BJ (cell line): ENCODE data around the gene B4GALT6. TPM values are rescaled to one million over a fixed set of nuclear protein-coding genes. Genes with fewer than 3 reads are reported as not detected.

Experiments
- CTCF ChIA-PET: fragments of 350-600 bp; formaldehyde crosslinking; extraction: SDS; loops from one replicate; lab custom pipeline; 2021; ENCODE audit warnings: antibody characterized with exemption, inconsistent platforms; lab: Yijun Ruan, JAX
- POLR2A ChIA-PET: fragments of 300-600 bp; sonication (Branson Sonifier 250); formaldehyde crosslinking; extraction: SDS; loops from one replicate; lab custom pipeline; 2021; ENCODE audit warnings: antibody characterized with exemption; lab: Charles Lee
- DNase-seq: peaks from one replicate; pipeline ENCODE4 v3.0.0-alpha.2; 2011; ENCODE audit warnings: low read depth
- H3K27me3 ChIP-seq: 2 replicates; pipeline ENCODE4 v1.6.0; 2011; ENCODE audit warnings: low read length; ENCODE audit not compliant: control insufficient read depth, insufficient read depth
- H3K36me3 ChIP-seq: 2 replicates; pipeline ENCODE4 v1.5.1; 2011; ENCODE audit warnings: low read length; ENCODE audit not compliant: control insufficient read depth, insufficient read depth
- H3K4me3 ChIP-seq: 2 replicates; pipeline ENCODE4 v1.5.1; 2011; ENCODE audit warnings: low read depth, mild to moderate bottlenecking, control low read depth, low read length
- polyA plus RNA-seq: library from polyadenylated mRNA; depleted of rRNA; stranded (reverse); fragments of >200 nt; gene quantifications from 2 replicates; pipeline ENCODE4 v1.2.3, GENCODE V29; 2011
- TF ChIP-seq, protein P1 (sequence below): IDR thresholded peaks from 2 replicates; pipeline ENCODE4 v1.5.1; 2011; ENCODE audit warnings: low read depth, mild to moderate bottlenecking, control low read depth, inconsistent platforms, low read length, moderate library complexity; ENCODE audit not compliant: insufficient read depth

Gene B4GALT6
- polyA plus RNA-seq, 1 experiment = 0.26 TPM

DNA sequence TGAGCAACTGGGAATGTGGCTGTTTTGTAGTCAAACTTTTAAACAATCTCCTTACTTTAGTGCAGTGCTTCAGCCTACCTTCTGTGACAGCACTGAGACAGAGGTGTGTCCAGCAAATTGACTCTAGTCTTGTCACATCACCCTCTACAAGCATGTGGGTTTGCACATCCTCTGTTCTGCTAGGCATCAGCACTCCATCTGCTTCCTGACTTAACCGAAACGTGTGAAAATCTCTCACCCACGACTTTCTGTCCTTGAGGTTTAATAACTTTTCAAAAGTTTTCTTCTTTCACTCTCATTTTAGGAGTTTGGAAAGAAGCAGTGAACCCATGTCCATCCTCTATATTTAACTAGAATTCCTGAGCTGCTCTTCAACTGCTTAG, 50.1 kb downstream of the B4GALT6 start:
- POLR2A ChIA-PET = no interaction called here
- TF ChIP-seq, protein P1, sequence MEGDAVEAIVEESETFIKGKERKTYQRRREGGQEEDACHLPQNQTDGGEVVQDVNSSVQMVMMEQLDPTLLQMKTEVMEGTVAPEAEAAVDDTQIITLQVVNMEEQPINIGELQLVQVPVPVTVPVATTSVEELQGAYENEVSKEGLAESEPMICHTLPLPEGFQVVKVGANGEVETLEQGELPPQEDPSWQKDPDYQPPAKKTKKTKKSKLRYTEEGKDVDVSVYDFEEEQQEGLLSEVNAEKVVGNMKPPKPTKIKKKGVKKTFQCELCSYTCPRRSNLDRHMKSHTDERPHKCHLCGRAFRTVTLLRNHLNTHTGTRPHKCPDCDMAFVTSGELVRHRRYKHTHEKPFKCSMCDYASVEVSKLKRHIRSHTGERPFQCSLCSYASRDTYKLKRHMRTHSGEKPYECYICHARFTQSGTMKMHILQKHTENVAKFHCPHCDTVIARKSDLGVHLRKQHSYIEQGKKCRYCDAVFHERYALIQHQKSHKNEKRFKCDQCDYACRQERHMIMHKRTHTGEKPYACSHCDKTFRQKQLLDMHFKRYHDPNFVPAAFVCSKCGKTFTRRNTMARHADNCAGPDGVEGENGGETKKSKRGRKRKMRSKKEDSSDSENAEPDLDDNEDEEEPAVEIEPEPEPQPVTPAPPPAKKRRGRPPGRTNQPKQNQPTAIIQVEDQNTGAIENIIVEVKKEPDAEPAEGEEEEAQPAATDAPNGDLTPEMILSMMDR = no peak
- no peak overlapping the region for H3K4me3 ChIP-seq

GRCh38 chr18:31633392-31634330, 50.7 kb downstream of the B4GALT6 start:
- POLR2A ChIA-PET = no interaction called here

More for the DNA sequence above, 50.1 kb downstream of the B4GALT6 start:
- no peaks in the 10 kb centered on the region for H3K36me3 ChIP-seq
- H3K27me3 ChIP-seq = no peaks in the 10 kb centered on the region
- DNase-seq = no peak
- CTCF ChIA-PET = no interaction called here

GRCh38 chr18:31632356-31632755, 52.0 kb downstream of the B4GALT6 start:
- Histone ChIP-seq H3K4me3 (no peak overlapping the region), H3K27me3 (no peaks in the 10 kb centered on the region), H3K36me3 (no peaks in the 10 kb centered on the region)
- ChIA-PET CTCF (no interaction called here), POLR2A (no interaction called here)
- DNase-seq = no peak
- TF ChIP-seq, protein P1 = no peak

More at GRCh38 chr18:31633392-31634330, 50.7 kb downstream of the B4GALT6 start:
- TF ChIP-seq, protein P1 = no peak
- H3K27me3 ChIP-seq = no peaks in the 10 kb centered on the region
- CTCF ChIA-PET = no interaction called here
- no peak for DNase-seq
- H3K36me3 ChIP-seq = no peaks in the 10 kb centered on the region
- no peak overlapping the region for H3K4me3 ChIP-seq

GRCh38 chr18:31631526-31631925, 52.9 kb downstream of the B4GALT6 start:
- Histone ChIP-seq H3K27me3 (no peaks in the 10 kb centered on the region), H3K36me3 (no peaks in the 10 kb centered on the region), H3K4me3 (no peak overlapping the region)
- ChIA-PET CTCF (no interaction called here), POLR2A (no interaction called here)
- no peak for DNase-seq
- TF ChIP-seq, protein P1 = no peak

- no peaks in the 10 kb centered on the region for H3K36me3 ChIP-seq
- ChIA-PET POLR2A (no interaction called here), CTCF (no interaction called here)
- TF ChIP-seq, protein P1 = no peak
- DNase-seq = no peak
- no peak overlapping the region for H3K4me3 ChIP-seq
- no peaks in the 10 kb centered on the region for H3K27me3 ChIP-seq
Observed at GRCh38 chr18:31630549-31630948, 53.8 kb downstream of the B4GALT6 start.
